ENCODE results near the gene UBR7.
"Not testable (repeated sequence)": the region's sequence is repeated elsewhere in the genome, so short reads cannot be mapped to it uniquely, and the experiment has no call there.

DNA sequence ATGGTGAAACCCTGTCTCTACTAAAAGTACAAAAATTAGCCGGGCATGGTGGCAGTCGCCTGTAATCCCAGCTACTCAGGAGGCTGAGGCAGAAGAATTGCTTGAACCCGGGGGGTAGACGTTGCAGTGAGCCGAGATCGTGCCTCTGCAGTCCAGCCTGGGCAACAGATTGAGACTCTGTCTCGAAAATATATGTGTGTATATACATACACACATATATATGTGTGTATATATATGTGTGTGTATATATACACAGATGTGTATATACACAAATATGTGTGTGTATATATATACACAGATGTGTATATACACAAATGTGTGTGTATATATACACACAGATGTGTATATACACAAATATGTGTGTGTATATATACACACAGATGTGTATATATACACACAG, 48.7 kb upstream of the UBR7 start:
- TF ChIP-seq POLR2AphosphoS5, TAF1 (IDR thresholded peaks at IDR 0.05; ENCODE audit: low read depth, low read length): not testable (repeated sequence)
